ENCODE measurements around the gene ERICH6B. TPM values are rescaled to one million over a fixed set of nuclear protein-coding genes. Genes with fewer than 3 reads are reported as not detected.

ERICH6B gene
- total and polyA plus RNA-seq, 2 of the 8 experiments (the other 6 are each of a cell fraction or from before 2014, with no cell fraction given) = not detected

DNA sequence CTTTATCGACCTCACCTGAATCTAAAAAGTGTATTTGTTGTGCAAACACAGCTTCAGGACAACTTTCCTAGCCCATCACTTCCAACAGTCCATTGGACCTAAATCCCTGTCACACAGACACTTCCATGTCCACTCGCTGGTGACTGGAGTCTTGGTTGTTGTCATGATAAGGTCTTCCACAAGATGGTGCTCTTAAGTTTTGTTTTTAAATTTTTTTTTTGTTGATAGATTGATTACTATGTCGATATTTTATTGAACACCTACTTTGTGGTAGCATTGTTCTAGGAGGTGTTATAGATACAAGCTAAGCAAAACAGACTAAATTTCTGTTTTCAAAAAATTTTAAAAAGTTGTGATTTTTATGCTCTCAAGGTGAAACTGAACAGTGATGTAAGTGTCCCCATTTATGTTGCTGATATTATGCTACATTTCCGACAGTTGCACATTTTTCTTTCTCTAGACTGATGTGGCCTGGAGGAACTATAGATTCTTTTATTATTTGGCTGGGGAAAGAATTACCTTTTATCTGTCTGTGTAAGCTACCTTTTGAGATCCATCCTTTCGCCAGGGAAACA, 8.1 kb upstream of the ERICH6B start:
- H3K79me1 ChIP-seq (ENCODE audit: low read depth, low read length) = no peaks in the 10 kb centered on the region
- H4K5ac ChIP-seq (ENCODE audit: insufficient read length, low read depth, low read length) = no peak overlapping the region
- H3K4ac ChIP-seq (replicated peaks; ENCODE audit: insufficient read length, low read depth, low read length) = no peak overlapping the region
- no peak overlapping the region for H4K91ac ChIP-seq (replicated peaks; ENCODE audit: insufficient read length, low read length)
- no peak overlapping the region for H2BK12ac ChIP-seq (ENCODE audit: low read depth, low read length)
- TF ChIP-seq TBP (IDR thresholded peaks at IDR 0.05; ENCODE audit: low read depth, low read length) (no peak), HDAC6 (IDR thresholded peaks at IDR 0.05; ENCODE audit: low read depth, low read length) (no peak), USF2 (IDR thresholded peaks at IDR 0.05; ENCODE audit: low read length) (no peak), RAD21 (IDR thresholded peaks at IDR 0.05 in 1 of 2, conservative IDR thresholded peaks at IDR 0.05 in 1 of 2; ENCODE audit: low read depth in 2 of 2, low read length in 2 of 2) (peak; percentile 71 to 72), CTCF (IDR thresholded peaks at IDR 0.05; ENCODE audit: control extremely low read depth in 1 of 3, insufficient read depth in 1 of 3, low read depth in 1 of 3, low read length in 3 of 3) (peak; percentile 6 to 60 (median 58))
- no peaks in the 10 kb centered on the region for H4K20me1 ChIP-seq (replicated peaks in 1 of 2; ENCODE audit: control insufficient read depth in 1 of 2, insufficient read depth in 2 of 2, low read length in 2 of 2)
- ChIA-PET CTCF (ENCODE audit: partially characterized antibody) (interaction anchor here (0.7 to 12.5 kb wide), 41 partner anchors 8 to 486 kb away, joined by 3 to 170 read pairs (median 4); partner anchors contain the start of genes CBY2 and ERICH6B), POLR2A (ENCODE audit: partially characterized antibody) (no interaction called here)
- H2AFZ ChIP-seq (ENCODE audit: low read length) = no peak overlapping the region
- no peak overlapping the region for H3K4me3 ChIP-seq (ENCODE audit: extremely low read depth in 1 of 4, insufficient read depth in 2 of 4, low read depth in 3 of 4, low read length in 4 of 4)
- H3K14ac ChIP-seq (ENCODE audit: insufficient read length) = no peak overlapping the region
- H2BK120ac ChIP-seq (replicated peaks; ENCODE audit: low read depth, low read length) = no peak overlapping the region
- WGBS, 2 experiments (ENCODE audit: extremely low coverage in 1 of 2, insufficient coverage in 1 of 2, insufficient read length in 1 of 2, insufficient replicate concordance in 2 of 2, low coverage in 1 of 2, low lambda C conversion rate in 2 of 2, missing lambda C conversion rate in 1 of 2) = 44% methylated on average over 5 of the region's 5 CpGs; no CpG with 5 or more reads in 1 of the 2 experiments
- no peaks in the 10 kb centered on the region for H3K79me2 ChIP-seq (ENCODE audit: control insufficient read depth in 1 of 2, insufficient read depth in 2 of 2, low read length in 2 of 2)
- no peaks in the 10 kb centered on the region; the same call in 1 of the 2 replicates for H3K23me2 ChIP-seq (ENCODE audit: low read depth, low read length)
- no peak overlapping the region for H3K27ac ChIP-seq (ENCODE audit: low read depth, low read length)
- no peak overlapping the region for H4K8ac ChIP-seq (ENCODE audit: extremely low read depth, insufficient read depth, low read length)
- no peak overlapping the region for H3K23ac ChIP-seq (ENCODE audit: insufficient read length)
- no peak overlapping the region for H3K56ac ChIP-seq (replicated peaks; ENCODE audit: insufficient read length, low read depth, low read length)
- H3K4me2 ChIP-seq (ENCODE audit: insufficient read depth in 1 of 2, low read depth in 2 of 2, low read length in 2 of 2) = no peak overlapping the region
- DNase-seq (ENCODE audit: low read depth in 1 of 2, low spot score in 2 of 2) = no peak
- no peak overlapping the region for H2BK15ac ChIP-seq (ENCODE audit: low read length)
- H3K4me1 ChIP-seq (replicated peaks in 1 of 4; ENCODE audit: control insufficient read depth in 3 of 4, insufficient read depth in 4 of 4, low read length in 3 of 4) = peaks cover 0 to 15% (median 9%) of the 10 kb centered on the region in 4 experiments; a peak in 5 of 7 replicates
- no peak overlapping the region for H2AK5ac ChIP-seq (ENCODE audit: low read depth, low read length)
- no peak overlapping the region for H2BK20ac ChIP-seq (ENCODE audit: low read length)
- H3K18ac ChIP-seq (ENCODE audit: extremely low read depth, low read length) = no peak overlapping the region
- H3K9me3 ChIP-seq (ENCODE audit: insufficient read depth in 2 of 2, low read depth in 1 of 2, low read length in 1 of 2) = no peaks in the 10 kb centered on the region
- no peaks in the 10 kb centered on the region for H3K36me3 ChIP-seq (ENCODE audit: control insufficient read depth in 2 of 4, insufficient read depth in 4 of 4, low read length in 3 of 4)
- no peak overlapping the region for H3K9ac ChIP-seq (replicated peaks in 1 of 4; ENCODE audit: extremely low read depth in 1 of 4, low read depth in 3 of 4, low read length in 3 of 4)
- peak; percentile 81 for FAIRE-seq
- H2BK5ac ChIP-seq (ENCODE audit: low read depth, low read length) = no peak overlapping the region
- H3K27me3 ChIP-seq (replicated peaks in 1 of 4; ENCODE audit: control insufficient read depth in 3 of 4, extremely low read depth in 1 of 4, insufficient read depth in 3 of 4, low read length in 3 of 4) = no peaks in the 10 kb centered on the region
